HG02938 (cell line): ENCODE results near the gene OBSL1.
A peak's percentile ranks its signal among the peaks of the same experiment; 100 is the strongest.

ENCODE experiments used
- ATAC-seq: cut with Tn5 transposase; IDR thresholded peaks from one replicate; pipeline ENCODE4 v1.9.1; 2021; ENCODE audit warnings: mild to moderate bottlenecking, moderate library complexity; ENCODE audit not compliant: unreplicated experiment

Gene OBSL1

DNA sequence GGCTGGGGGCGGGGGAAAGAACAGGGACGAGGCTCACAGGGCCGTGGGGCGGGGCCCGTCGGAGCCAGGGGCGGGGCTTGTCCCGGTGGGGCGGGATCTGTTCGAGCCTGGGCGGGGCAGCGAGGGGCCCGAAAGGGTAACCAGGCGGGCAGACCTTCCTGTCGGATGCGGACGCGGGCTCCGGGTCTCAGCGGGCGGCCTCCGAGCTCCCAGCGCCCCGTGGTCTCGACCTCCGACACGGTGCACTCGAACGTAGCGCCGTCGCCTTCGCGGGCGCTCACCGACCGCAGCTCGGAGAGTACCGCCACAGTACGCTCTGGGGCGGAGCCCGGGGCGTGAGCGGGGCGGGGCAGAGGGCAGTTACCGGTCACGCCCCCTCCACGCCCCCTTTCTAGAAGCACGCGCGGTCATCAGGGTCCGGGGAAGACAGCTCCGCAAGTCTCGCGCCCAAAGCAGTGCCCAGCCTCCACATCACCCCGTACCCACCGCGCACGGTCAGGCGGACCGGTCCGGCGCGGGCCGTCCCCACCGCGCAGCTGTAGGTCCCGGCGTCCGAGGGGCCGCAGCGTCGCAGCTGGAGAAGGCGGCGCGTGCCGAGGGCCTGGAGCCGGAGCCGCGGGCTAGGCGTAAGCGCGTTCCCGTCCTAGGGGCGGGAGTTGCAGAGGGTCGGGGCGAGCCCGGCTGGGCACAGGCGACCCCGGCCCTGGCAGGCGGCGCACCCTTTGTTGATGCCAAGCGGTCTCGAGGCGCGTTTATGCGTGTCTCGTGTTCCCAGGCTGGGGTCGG is 18.8 kb downstream of the OBSL1 start:
- ATAC-seq = peak; percentile 84

DNA sequence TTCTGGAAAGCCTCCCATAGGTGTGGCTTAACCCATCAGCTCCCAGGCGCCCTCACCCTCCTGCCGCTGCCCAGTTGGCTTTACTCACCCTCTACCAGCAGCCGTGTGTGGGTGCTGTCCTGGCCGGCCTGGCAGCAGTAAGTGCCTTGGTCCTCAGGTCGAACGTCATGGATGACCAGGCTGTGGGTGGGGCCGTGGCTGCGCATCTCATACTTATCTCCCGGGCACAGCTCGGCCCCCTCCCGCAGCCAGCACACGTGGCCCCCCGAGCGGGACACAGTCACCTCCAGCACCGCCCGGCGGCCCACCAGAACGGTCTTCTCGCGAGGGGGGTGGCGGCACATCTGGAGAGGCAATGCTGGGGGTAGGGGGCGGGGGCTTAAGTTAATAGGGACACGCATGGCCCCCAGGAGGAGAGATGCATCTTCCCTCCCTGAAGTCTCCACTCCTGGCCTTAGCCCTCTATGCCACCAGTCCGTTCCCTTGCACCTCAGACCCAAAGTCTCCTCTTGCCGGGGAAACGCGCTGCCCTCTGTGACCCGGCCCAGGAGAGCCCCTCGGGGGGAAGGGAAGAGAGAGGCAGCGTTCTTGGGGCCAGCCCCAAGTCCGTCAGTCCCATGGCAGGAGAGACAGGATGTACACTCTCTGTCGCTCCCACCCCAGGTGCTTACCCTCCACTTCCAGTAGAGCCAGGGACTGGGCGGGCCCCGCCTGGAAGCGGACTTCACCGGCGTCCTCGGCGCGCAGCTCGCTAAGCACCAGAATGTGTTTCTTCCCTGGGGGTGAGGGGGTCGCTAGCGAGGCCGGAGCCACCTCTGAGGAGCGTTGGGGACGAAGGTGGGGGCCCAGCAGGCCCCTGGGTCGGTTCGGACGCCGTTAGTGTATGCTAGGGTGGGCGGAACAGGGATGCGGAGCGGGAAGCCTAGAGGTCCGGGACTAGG is 19.6 kb downstream of the OBSL1 start:
- peak; percentile 12 for ATAC-seq

DNA sequence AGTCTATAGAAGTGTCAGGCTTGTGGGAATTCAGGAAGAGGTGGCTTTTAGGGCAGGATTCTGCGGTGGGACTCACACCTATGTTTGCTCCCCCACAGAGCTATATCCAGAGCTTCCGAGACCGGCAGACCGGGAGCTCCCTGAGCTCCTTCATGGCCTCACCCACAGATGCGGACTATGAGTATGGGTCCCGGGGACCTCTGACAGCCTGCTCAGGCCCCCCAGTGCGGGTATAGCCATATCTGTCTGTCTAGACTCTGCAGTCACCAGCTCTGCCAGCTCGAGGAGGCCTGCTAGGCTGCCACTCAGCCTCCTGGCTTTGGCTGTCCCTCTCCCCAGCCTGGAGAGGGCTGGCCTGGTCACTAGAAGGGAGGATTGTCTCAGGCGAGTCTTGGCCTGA is 21.7 kb downstream of the OBSL1 start:
- ATAC-seq = no peak

DNA sequence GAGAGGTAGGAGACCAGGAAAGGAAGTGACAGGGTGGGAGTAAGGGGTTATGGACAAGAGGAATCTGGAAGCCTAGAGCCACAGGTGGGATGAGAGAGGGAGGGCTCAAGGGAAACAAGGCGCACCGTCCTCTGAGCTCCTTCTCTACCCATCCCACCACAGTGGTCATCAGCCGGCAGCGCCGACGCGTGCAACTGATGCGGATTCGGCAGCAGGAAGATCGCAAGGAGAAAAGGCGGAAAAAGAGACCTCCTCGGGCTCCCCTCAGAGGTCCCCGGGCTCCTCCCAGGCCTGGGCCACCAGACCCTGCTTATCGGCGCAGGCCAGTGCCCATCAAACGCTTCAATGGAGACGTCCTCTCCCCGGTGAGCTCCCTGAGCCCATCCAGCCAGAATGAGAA is 22.3 kb downstream of the OBSL1 start:
- no peak for ATAC-seq

DNA sequence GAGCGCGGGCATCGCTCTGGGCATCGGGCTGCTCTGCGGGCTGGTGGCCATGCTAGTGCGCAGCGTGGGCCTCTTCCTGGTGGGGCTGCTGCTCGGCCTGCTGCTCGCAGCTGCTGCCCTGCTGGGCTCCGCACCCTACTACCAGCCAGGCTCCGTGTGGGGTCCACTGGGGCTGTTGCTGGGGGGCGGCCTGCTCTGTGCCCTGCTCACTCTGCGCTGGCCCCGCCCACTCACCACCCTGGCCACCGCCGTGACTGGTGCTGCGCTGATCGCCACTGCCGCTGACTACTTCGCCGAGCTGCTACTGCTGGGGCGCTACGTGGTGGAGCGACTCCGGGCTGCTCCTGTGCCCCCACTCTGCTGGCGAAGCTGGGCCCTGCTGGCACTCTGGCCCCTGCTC is 23.7 kb downstream of the OBSL1 start:
- ATAC-seq = no peak

DNA sequence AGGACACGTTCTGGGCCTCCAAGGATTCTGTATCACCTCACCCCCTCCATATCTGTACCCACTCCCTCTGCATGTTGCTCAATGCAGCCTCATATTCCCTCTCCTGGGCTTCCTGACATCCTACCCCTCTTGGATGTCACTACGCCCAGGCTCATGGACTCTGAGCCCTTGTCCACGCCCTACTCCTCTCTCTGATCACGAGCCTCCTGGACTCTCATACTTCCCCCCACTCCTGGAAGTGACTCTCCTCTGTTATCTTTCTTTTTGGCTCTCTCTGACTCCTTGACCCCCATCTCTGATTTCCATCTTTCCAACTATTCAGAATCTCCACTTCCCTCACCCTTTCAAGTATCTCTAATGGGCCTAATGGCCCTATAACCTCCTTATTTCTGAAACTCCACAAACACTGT is 25.4 kb downstream of the OBSL1 start:
- ATAC-seq = no peak

DNA sequence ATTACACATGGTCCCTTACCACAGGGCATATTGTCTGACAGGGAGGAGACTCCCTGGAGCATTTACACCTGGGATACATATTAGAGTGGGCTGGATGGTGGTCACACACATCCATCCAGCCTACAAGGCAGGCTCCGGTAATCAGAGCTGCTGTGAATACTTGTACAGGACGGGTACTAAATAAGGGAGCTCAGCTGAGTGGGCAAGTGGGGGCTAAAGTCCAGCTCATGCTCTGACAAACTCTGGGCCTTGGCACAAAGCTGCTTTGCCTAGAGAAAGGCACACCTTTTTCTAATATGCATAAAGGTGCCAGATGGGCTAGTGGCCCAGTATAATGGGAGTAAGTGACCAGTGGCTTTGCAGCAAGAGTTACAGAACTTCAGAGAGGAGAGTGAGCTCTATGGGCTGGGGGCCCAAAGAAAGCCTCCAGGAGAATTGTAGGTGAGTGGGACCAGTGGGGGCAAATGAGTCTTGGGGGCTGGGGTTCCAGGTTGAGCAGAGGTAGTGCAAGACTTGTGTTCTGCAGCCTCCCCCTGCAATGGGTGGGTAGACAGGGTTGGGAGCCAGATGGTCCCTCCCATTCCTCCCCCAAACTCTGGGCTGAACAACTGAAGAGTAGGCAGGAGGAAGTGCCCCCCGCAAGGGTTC is 25.9 kb downstream of the OBSL1 start:
- ATAC-seq = no peak

DNA sequence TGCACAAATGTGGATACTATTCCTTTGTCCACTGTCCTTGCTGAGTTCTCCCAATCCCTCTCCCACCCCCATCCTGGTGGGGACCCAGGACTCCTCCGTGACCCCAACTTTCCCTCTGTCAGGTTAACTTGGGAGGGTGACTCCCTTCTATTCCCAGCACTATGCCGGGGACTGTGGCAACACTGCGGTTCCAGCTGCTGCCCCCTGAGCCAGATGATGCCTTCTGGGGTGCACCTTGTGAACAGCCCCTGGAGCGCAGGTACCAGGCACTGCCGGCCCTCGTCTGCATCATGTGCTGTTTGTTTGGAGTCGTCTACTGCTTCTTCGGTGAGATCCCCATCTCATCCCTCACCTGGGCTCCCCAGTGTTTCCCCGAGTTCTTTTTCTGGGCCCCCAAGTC is 26.8 kb downstream of the OBSL1 start:
- no peak for ATAC-seq

DNA sequence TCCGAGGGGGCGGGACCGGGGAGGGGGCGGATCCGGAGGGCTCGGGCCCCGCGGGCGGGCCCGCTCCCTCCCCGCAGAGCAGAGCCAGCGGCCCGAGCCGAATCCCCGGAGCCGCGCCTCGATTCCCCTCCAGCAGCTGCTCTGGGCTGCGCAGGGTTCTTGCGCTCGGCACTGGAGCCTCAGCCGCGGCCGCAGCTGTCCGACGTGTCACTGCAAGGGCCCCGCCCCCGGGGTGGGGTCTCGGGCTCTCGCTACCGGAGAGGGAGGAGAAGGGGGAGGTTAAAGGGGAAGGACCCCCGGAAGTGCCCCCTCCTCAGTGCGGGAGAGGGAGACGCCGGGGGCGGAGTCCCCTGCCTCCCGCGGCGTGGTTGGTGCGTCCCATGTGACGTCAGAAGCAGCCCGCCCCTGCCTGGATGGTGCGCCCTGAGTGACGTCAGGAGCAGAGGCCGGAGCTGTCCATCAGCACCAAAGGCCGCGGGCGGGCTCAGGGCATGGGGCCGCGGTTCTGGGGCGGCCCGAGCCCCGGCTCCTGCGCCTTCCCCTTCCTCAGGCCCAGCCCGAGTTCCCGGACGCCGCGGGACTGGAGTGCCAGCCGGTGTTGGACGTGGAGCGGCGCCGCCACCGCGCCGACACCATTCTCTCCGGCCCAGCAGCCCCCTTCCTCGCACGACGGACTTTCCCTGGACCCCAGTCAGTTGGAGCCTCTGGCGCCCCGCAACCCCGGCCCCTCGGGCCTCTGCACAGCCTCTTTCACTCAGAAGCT is 27.6 kb downstream of the OBSL1 start, which contains the start of the genes CHPF and TMEM198:
Gene CHPF (minus strand): TSS at position 214 of the 763 bp plus-strand sequence. CDS start 271 bp downstream, outside the sequence.
Gene TMEM198 (plus strand): TSS at position 433 of the 763 bp plus-strand sequence. CDS start 700 bp downstream, outside the sequence.
- ATAC-seq = peak; percentile 73

DNA sequence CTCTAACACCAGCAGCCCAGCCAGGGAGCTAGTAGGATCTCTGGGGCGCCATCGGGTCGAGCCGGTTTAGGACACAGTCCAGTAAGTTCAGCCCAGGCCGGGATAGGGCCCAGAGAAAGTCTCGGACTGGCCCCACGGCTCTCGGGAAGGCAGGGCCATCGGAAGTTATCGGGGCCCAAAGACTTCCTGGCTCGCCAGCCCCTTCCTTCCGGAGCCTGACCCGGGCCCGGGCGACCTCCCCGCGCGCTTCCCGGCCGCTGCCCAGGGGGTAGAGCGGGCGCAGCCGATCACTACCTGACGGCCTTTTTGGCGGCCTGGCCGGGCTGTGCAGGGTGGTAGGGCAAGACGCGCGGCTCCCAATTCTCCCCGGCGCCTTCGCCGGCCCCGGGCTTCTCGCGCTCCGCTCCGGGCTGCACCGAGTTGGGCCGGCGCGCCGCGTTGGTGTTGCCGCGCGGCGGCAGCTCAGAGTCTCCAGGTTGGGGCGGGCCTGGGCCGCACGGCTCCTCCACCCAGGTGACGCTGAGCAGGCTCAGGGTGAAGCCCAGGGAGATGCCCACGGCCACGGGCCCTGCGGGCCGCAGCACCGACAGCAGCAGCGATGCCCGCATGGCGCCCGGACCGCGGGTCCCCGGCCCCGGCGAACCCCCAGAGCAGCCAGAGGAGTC is 28.3 kb downstream of the OBSL1 start:
- peak; percentile 26 for ATAC-seq

DNA sequence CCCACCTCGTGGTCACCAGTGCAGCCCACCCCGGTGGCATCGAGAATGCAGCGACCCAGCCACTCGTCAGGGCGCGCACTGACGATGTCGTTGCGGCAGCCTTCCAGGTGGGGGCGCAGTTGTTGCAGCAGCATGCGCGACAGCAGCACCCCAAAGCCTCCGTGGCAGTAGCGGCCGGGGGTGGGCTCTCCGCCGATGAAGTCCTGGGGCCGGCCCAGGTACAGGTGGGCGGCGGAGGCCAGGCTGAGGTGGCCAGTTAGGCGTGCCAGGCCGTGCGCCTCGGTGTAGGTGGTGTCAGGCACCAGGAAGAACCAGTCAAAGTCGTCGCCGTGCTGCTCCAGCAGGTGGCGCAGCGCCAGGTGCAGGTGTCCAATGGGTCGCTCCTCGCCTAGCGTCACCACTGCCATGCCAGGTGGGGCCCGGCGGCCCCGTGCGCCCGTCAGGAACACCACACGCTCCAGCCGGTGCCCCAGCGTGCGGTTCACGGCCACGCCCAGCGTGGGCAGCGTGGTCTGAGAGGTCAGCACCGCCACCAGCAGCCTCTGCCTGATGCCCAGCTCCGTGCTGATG is 29.6 kb downstream of the OBSL1 start:
- ATAC-seq = peak; percentile 43

DNA sequence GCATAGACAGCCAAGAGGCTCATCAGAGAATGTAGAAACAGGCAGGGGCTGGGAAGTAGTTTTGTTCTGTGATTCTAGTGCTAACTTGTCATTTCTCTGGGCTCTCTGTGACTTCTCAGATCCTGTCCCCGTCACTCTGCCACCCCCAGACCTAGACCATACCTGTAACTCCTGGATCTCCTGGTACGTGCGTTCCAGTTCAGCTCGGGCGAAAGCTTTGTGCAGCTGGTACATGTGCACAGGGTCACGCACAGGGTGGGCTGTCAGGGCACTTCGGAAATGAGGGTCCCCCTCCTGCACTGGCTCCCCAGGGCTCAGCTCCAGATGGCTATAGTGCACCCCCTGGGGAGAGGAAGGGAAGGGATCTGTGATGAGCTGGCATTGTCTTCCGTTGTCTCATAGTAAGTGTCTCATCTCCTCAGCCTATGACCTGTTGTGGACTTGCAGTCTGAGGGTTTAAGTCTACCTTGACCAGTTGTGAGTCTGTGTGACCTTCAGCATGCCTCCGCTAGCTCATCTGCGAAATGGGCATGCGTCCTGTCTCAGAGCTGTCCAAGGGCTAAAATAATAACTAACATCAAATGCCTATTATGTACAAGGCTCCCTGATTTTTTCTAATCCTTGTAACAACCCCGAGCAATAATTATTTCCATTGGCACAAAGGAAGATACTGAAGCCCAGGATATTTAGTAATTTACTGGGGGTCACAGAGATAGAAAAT is 30.4 kb downstream of the OBSL1 start:
- ATAC-seq = no peak

DNA sequence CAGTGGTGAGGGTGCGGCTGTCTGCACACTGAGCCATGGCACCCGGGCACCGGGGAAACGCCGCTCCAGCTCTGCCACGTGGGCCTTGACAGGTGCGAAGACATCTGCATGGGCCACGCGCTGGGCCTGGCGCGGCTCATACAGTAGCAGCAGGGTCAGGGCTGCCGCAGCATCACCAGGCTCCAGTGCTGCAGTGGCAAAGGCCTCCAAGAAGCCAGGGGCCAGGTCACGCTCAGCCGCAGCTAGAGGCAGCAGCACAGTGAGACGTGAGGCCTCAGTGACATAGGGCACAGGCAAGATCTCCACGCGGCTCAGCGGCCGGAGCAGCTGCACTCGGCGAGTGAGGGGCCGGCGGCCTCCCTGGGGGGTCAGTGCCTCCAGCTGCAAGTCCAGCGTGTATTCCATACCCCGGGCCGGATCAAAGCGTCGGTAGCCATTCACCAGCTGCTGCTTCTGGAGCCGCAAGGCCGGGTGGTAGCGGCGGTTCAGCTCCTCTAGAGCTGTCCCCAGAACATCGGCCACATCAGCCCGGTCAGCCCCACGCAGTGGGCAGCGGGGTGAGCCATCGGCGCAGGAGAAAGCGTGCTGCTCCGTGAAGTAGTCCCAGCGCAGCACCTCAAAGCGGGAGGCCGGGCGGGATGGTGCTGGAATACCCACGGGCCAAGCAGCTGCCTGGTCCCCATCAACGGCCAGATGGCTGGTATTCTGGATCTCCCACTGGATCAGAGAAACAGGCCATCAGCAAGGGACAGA is 31.2 kb downstream of the OBSL1 start:
- no peak for ATAC-seq

DNA sequence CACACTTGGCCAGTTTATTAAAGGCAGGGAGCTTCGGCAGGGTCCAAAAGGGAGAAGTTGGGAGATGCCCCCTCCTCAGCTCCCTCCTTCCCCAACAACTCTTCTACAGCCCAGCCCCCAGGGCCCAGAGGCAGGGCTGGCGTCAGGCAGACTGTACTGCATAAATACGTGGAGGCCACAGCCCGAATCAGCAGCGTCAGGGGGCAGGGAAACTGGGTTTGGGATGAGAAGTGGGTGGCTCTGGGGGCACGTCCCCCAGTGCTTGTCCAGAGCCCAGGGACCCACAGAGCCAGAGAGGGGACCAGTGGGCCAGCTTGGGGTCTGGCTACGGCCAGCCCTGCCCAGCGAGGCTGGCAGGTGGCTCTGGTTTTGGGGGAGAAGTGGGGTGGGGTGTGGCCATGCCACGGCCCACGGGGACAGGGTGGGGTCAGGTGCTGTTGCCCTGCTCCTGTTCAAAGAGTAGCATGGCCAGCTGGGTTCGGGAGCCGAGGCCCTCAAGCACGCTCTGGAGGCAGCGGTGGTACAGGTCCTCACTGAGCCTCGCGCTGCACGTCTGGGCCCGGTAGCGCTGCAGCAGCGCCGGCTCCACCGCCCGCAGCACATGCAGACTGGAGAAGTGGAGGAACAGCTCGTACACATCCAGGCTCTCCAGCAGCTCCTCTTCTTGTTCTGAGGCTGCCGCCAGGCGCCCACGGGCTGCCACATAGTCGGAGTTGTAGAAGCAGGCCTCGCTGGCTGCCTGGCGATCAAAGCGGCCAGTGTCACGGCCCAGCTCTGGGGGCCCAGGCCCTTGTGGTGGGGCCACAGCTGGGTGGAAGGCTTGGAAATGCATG is 32.2 kb downstream of the OBSL1 start:
- ATAC-seq = no peak

DNA sequence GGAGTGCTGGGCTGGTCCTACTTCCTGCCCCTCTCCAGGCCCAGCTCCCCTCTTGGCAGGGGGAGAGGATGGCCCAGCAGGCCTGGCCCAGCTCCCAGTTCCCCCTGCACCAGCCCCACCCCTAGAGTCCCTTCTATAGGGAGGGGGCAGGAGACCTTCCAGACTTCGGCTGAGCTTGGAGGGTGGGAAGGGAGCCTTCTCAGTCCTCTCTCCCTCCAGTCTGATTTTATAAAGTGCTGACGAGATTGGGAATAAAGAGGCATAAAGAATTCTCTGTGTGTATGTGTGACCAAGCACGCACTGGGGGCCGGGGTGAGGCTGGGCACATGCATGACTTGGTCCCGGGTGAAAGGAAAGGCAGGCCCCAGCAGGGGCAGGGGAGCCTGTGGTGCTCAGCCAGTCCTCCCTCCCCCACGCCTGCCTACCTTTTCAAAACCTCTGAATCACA is 32.8 kb downstream of the OBSL1 start:
- no peak for ATAC-seq

DNA sequence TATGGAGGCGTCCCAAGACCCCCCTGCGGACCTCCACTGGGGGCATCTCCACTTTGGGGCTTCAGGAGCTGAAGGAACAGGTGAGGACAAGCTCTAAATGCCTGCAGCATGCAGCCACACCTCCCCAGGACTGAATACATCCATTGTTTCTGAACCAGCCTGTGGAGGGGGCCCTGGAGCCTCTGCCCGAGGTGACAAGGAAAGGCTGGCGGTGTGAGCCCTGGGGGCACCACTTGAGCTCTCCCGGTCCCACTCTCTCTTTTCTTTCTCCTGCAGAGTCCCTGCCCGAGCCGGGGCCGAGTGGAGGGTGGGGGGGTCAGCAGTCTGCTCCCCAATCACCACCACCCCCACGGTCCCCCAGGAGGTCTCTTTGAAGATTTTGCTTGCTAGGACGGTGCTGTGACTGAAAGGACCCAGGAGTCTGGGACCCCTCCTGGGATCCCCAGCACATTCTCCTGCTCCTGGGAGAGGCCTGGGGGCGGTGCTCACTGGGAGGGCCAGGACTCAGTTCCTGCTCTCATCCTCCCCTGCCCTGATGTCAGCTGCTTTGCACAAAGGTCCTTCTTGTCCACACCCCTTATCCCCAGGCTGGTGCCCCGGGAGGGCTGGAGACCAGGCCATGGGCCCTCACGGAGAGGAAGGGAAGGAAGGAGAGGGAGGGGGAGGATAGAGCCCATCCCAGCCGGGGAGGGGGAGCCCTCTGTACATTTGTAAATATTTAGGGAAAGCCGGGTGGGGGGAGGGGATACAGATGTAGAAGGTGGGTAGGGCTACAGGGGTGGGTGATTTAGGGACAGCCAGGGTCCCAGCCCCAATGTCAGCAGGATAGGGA is 33.5 kb downstream of the OBSL1 start:
- ATAC-seq = no peak
